Amniotic stem cell (primary cell): ENCODE results near the gene KRTAP1-5.
"Not testable (repeated sequence)": the region's sequence is repeated elsewhere in the genome, so short reads cannot be mapped to it uniquely, and the experiment has no call there.

Experiments used
- DNase-seq: peaks from one replicate; lab custom pipeline; 2025; lab: John Stamatoyannopoulos, UW

KRTAP1-5 gene

GRCh38 chr17:41026715-41027471 lies at the start of gene KRTAP1-5:
Gene KRTAP1-5, minus strand, starts transcription at chr17:41027208. Its CDS starts 53 bp downstream, at chr17:41027155.
- no peak for DNase-seq

- no peak for DNase-seq
Measured at GRCh38 chr17:41076788-41077187, 49.8 kb upstream of the KRTAP1-5 start.

- DNase-seq, result no peak
Measured at GRCh38 chr17:41073676-41074075, 46.7 kb upstream of the KRTAP1-5 start.

DNA sequence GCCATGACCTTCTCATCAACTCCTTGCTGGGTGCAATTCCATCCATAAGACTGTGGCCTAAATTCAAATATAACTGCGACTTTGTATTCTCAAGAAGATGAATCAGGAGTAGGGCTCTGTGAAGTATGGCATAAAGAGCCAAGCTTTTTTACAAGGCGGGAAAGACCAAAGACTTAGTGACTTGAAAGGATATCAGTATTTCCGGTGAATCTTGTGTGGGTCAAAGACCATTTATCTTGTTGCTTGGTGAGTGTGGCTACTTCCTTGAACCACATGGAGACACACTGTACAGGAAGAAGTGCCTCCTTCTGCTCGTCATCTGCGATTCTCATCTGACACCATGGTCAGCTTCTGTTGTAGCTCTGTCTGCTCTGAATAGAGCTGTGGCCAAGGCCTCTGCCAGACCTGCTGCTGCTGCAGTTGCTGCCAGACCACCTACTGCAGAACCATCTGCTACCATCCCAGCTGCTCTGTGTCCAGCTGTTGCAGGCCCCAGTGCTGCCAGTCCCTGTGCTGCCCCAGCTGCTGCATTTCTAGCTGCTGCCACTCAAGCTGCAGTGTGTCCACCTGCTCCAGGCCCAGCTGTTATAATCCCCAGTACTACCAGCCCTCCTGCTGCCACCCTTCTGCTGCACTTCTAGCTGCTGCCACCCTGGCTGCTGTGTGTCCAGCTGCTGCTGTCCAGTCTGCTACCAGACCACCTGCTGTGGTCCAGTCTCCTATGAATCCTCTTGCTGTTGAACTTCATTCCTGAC lies 44.8 kb upstream of the KRTAP1-5 start:
- no peak for DNase-seq

GRCh38 chr17:41069031-41069430 lies 42.0 kb upstream of the KRTAP1-5 start:
- DNase-seq, result no peak

DNA sequence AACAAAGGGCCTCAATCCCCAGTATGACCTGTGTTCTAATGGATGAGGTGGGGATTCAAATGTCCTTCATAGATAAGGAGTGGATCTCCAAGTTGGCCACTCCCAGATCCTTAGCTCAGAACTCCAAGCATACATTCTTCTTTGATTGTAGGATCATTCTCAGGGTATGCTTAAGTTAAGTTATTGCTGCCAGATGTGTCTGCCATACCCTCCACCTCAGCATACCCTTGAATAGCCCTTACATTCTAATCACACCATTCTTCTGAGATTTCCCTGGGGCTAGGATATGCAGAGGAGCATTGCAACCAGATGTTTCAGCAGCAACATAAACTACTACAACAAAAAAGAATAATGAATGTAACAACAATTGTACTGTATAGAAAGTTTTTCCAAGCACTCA lies 40.3 kb upstream of the KRTAP1-5 start:
- no peak for DNase-seq

- no peak for DNase-seq
Measured at GRCh38 chr17:41065829-41066624, 39.0 kb upstream of the KRTAP1-5 start, which contains the start of gene KRTAP2-4. Gene KRTAP2-4, minus strand, starts transcription at chr17:41065879. Its CDS starts 34 bp downstream, at chr17:41065845.

- DNase-seq, result not testable (repeated sequence)
Measured at GRCh38 chr17:41065016-41065689, 38.1 kb upstream of the KRTAP1-5 start.

GRCh38 chr17:41064301-41064700 lies 37.3 kb upstream of the KRTAP1-5 start:
- no peak for DNase-seq

DNA sequence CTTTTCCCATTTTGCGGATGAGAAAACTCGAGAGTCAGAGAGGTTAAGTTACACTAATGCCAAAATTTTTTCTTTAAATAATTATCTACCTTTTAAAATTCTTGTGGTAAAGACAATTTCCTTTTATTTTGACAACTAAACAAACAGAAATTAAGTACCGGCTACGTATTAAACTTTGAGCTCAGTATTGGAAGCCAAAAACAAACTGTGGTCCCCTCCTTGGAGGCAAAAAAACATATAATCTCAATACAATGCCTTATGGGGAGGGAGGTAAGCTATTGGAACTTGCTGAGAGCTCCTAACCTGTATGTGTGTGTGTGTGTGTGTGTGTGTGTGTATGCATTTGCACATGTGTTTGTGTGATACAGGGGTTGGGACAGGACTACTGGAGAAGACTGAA lies 36.4 kb upstream of the KRTAP1-5 start:
- DNase-seq, result no peak

DNA sequence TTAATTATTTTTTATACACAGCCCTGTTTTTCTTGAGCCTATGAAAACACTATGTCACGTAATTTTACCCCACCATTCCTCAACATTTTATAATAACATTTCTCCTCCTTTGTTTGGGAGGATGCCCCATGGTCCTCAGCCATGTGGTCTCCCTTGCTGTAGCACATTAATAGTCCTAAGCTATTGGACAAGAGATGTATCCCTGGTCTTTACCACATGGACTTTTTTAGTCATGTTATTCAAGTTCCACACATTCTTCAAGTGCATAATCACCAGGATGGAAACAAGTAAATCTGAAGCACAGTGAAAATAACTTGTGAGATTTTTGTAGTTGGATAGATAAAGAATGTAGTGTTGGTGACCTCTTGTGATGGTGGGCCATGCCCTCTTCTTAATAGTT lies 35.0 kb upstream of the KRTAP1-5 start:
- DNase-seq, result peak; percentile 61

DNA sequence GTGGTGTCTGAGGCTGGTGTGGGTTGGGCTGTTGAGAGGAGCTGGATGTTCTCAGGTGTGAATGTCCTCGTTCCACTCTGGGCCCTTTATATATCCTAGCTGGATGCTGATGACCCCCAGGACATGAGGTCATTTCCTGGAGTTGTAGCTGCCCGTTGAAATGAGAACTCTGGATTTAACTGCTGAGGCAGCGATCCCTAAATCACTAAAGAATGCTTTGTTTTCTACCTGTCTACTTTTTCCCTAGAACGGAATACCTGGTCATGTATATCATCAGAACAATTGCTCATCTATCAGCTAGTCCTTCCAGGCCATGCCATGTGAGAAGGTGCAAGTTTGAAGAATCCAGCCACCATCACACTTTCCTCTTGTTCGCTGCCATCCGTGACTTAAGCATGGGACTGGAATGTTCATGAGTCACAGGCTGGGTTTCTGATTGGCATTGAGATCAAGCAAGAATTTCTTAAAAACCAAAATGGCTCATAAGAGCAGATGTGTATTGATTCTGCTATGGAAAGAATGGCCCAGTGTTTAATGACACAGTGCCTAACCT lies 33.1 kb upstream of the KRTAP1-5 start, which contains the start of gene KRTAP2-3:
TSS of gene KRTAP2-3 (minus strand) at position 63 of the 553 bp plus-strand sequence. CDS start 64 bp downstream, outside the sequence.
- peak; percentile 90 for DNase-seq

GRCh38 chr17:41059276-41060051 lies 32.5 kb upstream of the KRTAP1-5 start:
- DNase-seq, result peak; percentile 69

GRCh38 chr17:41058741-41059140 lies 31.7 kb upstream of the KRTAP1-5 start:
- DNase-seq, result no peak

DNA sequence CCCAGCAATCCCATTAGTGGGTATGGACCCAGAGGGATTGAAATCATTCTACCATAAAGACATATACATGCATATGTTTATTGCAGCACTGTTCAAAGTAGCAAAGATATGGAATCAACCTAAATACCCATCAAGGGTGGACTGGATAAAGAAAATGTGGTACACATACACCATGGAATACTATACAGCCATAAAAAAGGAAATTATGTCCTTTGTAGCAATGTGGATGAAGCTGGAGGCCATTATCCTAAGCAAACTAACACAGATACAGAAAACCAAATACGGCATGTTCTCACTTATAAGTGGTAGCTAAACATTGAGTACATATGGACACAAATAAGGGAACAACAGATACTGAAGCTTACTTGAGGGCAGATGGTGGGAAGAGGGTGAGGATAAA lies 30.5 kb upstream of the KRTAP1-5 start:
- no peak for DNase-seq

DNA sequence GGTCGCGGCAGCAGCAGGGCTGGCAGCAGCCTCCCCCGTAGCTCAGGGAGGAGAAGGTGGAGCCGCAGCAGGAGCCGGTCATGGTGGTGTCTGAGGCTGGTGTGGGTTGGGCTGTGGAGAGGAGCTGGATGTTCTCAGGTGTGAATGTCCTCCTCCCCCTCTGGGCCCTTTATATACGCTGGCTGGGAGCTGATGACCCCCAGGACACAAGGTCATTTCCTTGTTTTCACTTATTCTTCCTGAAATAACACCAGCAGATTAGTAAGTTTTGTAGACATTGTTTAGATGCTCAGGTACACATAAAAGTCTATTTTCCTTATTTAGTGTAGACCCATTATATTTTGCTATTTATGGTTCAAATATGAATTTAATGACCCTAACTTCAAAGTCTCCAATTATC lies 28.1 kb upstream of the KRTAP1-5 start, which contains the start of gene KRTAP2-2:
TSS of gene KRTAP2-2 (minus strand) at position 101 of the 400 bp plus-strand sequence. CDS start at position 82, 19 bp downstream.
- not testable (repeated sequence) for DNase-seq

DNA sequence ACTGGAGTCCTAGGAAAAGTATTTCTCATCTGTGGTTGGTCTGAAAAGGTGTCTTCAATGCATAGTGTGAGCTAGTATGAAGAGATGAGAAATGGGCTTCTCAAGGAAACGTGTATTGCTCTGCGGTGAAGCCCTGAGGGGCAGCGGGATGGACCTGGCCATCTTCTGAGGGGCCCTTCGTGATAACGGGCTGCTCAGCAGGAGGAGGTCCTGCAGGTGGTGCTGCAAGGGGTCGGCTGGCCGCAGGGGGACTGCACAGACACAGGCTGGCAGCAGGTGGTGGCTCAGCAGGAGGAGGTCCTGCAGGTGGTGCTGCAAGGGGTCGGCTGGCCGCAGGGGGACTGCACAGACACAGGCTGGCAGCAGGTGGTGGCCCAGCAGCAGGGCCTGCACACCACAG lies 27.5 kb upstream of the KRTAP1-5 start:
- DNase-seq, result not testable (repeated sequence)

DNA sequence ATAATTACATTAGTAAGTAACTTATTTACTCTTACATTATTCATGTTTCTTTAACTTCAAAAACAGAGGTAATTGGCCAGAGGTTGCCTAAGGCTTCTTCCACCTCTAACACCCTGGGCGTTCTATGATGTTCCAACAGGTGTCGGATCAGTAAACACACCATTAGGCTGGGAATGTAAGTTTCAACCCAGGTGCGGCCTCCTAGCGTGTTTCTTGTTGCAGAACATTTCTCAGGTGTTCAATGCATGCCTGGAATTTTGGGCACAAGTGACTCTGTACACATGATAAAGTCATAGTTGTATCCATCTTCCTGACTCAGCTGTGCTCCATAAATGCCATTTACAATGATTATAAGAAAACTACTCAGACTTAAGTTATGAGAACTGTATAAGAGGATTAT lies 27.0 kb upstream of the KRTAP1-5 start:
- DNase-seq, result no peak

DNA sequence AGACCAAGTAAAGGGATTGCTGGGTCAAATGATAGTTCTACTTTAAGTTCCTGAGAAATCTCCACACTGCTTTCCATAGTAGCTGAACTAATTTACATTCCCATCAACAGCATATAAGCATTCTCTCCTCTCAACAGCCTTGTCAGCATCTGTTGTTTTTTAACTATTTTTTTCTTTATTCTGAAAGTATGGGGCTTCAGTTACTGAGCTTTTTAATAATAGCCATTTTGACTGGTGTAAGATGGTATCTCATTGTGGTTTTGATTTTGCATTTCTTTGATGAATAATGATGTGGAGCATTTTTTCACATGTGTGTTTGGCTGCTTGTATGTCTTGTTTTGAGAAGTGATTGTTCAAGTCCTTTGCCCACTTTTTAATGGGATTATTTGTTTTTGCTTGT lies 25.6 kb upstream of the KRTAP1-5 start:
- no peak for DNase-seq

GRCh38 chr17:41049110-41049509 lies 22.1 kb upstream of the KRTAP1-5 start:
- DNase-seq, result no peak
